Activated CD4-positive, CD25-positive, alpha-beta regulatory T cell treated with anti-CD3 and anti-CD28 coated beads, Interleukin-2, amount 50 U/mL, for 72 hours (primary cell): Measurements from ENCODE around the gene STK26.
"Not testable (repeated sequence)": the region's sequence is repeated elsewhere in the genome, so short reads cannot be mapped to it uniquely, and the experiment has no call there.

ENCODE experiments used
- DNase-seq: peaks from one replicate; pipeline ENCODE4 v3.0.0; 2021

The STK26 gene

GRCh38 chrX:132022967-132023895 is at the start of gene STK26:
TSS of gene STK26 (plus strand) at chrX:132023302. CDS start at chrX:132023618, 316 bp downstream.
- peak; percentile 74 for DNase-seq

DNA sequence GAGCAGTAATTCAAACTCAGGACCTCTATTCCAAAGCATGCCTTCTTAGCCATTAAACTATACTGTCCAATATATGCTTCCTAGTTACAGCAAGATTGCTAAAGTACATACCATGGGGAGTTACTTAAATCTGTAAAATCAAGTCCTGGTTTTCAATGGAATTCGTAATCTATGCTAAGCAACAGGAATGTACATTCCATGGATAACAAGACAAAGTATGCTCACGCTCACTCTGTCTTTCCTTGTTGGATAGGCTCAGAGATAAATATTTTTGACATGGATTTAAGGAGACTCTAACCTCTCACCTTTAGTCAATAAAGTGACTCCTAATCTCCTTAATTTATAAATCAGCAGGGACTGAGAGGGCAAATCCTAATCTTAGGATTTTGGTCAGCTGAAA is 47.3 kb upstream of the STK26 start:
- no peak for DNase-seq

DNA sequence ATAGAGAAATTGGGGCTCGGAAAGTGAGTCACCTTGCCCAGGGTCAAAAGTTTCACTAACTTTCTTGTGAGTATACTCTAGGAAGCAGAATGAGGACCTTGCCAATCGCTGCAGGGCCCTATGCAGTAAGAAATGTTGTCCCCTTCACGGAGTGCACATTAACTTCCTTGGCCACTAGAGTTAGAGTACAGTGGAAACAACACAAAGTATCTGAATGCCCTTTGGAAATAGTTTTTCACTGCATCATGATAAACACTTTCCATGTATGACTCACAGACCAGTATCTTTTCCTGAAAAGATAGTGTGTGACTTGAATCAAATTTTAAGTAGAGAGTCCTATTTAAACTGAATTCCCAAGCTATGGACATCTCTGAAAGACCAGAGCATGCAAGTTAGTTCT is 45.5 kb upstream of the STK26 start:
- DNase-seq: no peak

- DNase-seq: no peak
Measured at GRCh38 chrX:131979116-131979515, 44.0 kb upstream of the STK26 start.

DNA sequence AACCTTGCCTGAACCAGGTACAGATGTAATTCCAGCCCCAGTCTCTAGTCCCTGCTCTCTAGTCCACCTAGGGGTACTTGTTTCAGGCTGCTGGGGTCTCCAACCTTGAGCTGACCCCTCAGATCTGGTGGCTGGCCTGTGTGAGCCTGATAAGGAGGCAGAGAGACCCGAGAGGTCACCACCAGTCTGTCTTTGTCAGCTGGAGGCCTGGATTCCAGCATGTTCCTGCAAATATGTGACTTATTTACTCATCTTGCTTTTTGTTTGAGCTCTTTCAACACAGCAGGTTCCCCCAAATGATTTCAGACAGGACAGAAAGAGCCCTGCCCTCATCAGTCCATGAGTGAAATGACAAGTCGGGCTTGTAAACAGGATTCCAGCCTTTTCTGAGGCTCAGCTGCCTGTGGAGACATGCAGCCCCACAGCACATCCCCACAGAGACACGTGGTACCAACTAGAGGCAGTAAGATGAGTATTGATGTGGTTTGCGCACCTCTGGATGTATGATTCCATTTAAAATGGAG is 37.5 kb upstream of the STK26 start:
- DNase-seq: no peak

DNA sequence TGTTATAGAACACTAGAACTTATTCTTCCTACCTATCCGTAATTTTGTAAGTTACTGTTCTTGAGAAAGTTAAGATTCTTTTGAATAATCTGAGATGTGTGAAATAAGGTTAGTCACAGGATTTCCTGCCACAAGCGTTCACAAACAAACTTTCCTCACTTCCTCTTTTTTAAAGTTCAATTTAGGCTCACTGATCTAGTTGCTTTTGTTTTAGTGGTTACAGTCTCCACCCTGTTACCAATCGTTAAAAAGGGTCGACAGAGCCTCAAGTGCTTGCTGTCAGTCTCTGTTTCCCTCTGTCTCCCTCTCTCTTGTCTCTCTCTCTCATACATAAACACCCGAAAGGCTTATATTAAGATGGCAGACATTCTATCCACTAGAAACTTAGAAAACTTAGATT is 35.9 kb upstream of the STK26 start:
- DNase-seq: no peak

DNA sequence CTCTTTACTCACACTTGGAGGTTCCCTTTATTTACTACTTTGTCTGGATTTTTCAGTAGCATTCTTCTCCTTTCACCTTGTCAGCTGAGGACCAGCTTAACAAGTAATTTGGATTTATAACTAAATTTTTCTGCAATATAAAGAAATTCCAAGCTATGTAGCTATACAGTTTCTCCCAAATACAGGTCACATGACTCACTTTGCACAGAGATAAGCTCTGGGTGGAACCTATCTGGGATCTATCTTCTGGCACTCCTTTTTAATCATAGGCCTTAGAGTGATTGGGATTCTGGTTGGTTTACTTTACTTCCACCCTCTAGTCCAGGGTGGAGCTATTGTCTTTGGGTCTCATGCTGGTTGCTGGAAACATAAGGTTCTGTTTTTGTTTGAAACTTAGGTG is 34.9 kb upstream of the STK26 start:
- DNase-seq: no peak

- DNase-seq: no peak
Measured at GRCh38 chrX:132001127-132001526, 22.0 kb upstream of the STK26 start.

GRCh38 chrX:132004728-132005127 is 18.4 kb upstream of the STK26 start:
- DNase-seq: no peak

DNA sequence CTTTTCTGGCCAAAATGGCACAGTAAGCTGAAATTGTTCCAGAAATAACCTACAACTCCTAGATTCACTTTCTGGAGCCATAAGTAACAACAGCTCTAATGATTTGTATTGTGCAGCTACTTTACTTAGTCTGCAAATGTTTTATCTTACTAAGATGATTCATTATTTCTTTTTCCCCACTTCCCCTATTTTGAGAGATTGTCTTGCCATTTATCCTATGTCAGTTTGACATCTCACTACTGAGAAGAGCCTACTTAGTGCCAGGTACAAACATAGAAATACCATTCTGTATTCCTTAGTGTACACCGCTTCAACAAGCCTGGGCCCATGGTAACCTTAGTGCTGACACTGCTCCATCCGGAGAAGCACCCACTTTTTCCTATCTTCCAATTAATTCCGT is 13.8 kb upstream of the STK26 start:
- DNase-seq: no peak

GRCh38 chrX:132010213-132010612 is 12.9 kb upstream of the STK26 start:
- not testable (repeated sequence) for DNase-seq

DNA sequence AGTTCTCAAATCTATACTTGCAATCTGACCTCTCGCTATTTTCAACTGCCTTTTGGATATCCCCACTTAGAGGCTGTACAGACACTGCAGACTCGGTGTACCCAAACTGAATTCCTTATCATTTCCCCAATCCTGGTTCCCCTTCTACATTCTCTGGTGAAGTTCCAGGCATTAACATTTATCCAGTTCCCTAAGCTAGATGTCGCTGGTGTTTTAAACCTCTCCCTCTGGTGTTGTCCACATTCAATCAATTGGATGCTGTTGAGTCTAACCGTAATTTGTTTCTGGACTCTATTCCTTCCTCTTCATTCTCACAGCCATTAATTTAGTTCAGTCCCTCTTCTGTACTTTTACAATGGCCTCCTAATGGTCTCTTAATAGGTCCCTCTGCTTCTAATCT is 7.2 kb upstream of the STK26 start:
- no peak for DNase-seq

DNA sequence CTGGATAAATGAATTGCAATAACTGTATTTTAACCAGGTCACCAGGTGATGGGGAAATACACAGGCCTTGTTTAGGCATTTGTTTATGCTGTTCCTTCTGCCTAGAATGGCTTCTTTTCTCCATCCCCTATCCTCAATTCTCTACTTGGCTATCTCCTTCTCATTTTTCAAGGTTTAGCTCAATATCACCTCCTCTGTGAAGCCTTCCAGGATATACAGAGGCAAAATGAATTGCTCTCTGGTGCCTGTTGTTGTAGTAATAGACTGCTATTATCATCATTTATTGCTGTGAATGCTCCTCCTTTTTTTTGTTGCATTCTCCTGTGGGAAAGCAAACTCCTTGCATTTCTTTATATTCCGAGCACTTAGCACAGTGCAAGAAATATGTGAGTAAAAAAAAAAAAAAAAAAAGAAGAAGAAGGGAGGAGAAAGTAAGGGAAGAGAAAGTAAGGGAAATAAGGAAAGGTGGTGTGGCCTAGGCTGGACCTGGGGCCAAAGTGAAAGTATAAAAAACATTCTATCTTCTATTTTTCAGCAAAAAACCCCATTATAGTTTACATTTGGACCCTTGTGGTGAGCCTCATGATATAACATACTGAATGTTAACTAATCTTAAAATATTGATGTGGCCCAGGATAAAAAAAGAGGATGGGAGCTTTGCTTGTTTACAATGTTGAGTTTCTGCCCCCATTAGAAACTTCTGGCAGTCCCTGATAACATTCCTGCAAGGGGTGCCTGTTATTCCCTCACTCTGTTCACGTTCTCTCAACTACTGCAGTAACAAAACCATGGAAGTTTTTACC is 6.3 kb upstream of the STK26 start:
- DNase-seq: no peak

- DNase-seq: no peak
Measured at GRCh38 chrX:132017431-132018185, 5.5 kb upstream of the STK26 start.

DNA sequence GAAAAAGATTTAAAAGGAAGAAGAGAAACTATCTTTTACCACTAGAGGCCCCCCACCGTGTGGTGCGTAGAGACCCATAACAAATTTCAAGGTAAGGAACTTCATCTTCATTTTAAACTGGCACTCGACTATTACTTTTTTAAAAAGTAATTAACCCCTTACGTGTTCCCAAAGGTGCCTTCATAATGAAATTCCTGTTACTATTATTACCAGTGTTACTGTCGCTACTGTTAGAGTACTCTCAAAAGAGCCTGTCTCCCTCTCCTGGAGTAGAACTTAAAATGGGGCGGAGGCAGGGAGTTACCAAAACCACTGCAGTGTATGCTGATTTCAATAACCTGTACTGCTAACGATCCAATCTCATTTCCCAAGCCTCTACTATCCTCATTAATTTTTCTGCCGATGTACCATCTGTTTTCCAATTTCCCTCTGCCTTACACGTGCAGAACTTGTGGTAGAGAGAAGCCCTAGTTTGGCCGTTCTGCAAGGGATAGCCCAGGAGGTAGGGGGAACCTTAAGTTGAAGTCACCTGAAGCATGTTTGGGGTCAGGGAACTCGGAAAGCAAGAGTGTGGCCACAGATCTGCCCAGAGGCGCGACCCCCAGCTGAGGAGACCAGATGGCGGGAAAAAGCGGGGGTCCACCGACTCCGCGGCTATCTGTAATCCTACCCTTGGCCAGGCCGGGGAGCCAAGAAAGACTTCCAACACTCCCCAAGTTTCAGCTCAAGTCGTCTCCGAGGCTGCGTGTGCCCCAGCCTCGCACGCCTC is 720 bp upstream of the STK26 start:
- no peak for DNase-seq

- peak; percentile 54 for DNase-seq
Measured at GRCh38 chrX:132023896-132024386, 839 bp downstream of the STK26 start.

- no peak for DNase-seq
Measured at GRCh38 chrX:132025041-132025440, 1.9 kb downstream of the STK26 start.

DNA sequence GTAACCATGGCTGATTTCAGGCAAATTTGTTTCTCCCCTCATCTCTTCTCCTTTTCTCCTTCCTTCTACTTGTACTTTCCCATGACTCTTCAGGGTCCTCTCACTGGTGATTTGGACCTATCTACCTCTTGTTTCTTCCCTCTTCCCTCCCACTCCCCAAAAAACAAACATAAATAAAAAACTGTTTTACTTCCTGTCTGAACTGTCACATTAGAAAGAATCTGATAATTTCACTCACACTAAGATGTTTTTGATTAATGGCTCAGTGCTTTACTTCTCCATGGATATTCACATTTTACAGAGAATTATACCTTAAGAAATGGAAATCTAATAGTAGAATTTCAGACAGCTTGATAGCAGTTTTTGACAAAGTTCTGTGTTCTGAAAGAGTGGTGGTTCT is 7.2 kb downstream of the STK26 start:
- DNase-seq: no peak

GRCh38 chrX:132031867-132032266 is 8.8 kb downstream of the STK26 start:
- DNase-seq: no peak

- no peak for DNase-seq
Measured at GRCh38 chrX:132033166-132033565, 10.1 kb downstream of the STK26 start.

DNA sequence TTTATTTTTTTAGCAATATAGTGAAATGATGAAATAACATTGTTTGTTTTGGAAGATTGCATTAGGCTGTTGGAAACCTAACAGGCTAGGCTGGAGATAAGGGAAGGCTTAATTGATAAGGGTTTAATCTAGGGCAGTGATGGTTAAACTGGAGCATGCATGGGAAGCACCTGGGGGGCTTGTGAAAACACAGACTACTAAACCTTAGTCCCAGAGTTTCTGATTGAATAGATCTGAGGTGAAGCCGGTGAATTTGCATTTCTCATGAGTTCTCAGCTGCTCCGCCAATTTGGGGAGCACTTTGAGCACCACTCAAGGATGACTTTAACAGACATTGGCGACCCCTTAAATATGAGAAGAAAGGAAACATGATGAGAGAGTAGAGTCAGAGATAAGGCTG is 11.5 kb downstream of the STK26 start:
- DNase-seq: no peak

DNA sequence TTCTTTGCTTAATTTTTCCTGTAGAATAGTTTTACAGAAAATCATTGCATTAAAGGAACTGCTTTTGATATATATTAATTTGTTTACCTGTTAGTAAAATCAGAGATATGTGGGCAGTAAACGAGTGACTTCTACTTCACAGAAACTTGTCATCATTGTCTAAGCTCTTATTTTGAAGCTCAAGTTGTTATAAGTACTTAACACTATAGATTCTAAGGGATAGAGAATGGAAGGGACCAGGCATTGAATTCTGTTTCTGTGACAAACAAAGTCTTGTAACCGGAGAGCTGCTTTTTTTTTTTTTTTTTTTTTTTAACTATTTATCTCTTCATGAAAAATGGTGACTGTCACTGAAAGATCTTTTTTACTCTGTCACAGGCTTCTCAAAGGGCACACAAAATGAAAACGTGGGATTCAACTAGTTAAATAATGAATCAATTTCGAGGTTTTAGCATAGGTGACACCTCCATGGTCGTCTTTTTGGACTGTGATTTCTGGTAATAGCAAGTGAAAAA is 14.4 kb downstream of the STK26 start:
- no peak for DNase-seq
